ENCODE data around the gene PAK5. TPM values are rescaled to one million over a fixed set of nuclear protein-coding genes. Genes with fewer than 3 reads are reported as not detected.

PAK5 gene
- total and polyA plus RNA-seq, 10 donors = not detected

GRCh38 chr20:9616455-9616805, 222.4 kb downstream of the PAK5 start:
- no peak for DNase-seq
- intact Hi-C loops (cut with DNase I; ENCODE audit: low total_unique reads) = no loop called here
- H3K4me3 ChIP-seq = no peak overlapping the region
- H3K27ac ChIP-seq = no peak overlapping the region
- no peaks in the 10 kb centered on the region for H3K36me3 ChIP-seq
- 80 to 85% (median 82%) methylated on average over 5 of the region's 5 CpGs for WGBS, 5 donors
- TF ChIP-seq POLR2A (IDR thresholded peaks at IDR 0.05) (no peak), CTCF (IDR thresholded peaks at IDR 0.05 in 8 of 11, conservative IDR thresholded peaks at IDR 0.05 in 3 of 11) (no peak), POLR2AphosphoS5 (IDR thresholded peaks at IDR 0.05) (no peak)
- H3K9me3 ChIP-seq = peaks cover 0 to 5% (median 0%) of the 10 kb centered on the region in 8 donors
- H3K27me3 ChIP-seq (replicated peaks in 1 of 7) = peaks cover 0 to 22% (median 0%) of the 10 kb centered on the region in 7 donors
- peaks cover 0 to 3% (median 0%) of the 10 kb centered on the region in 6 donors for H3K4me1 ChIP-seq

- Histone ChIP-seq H3K4me3 (no peak overlapping the region), H3K27ac (no peak overlapping the region), H3K36me3 (no peaks in the 10 kb centered on the region), H3K27me3 (replicated peaks in 1 of 7) (peaks cover 0 to 23% (median 0%) of the 10 kb centered on the region in 7 donors), H3K4me1 (peaks cover 0 to 3% (median 0%) of the 10 kb centered on the region in 6 donors), H3K9me3 (peaks cover 0 to 5% (median 0%) of the 10 kb centered on the region in 8 donors)
- TF ChIP-seq POLR2AphosphoS5 (IDR thresholded peaks at IDR 0.05) (no peak), POLR2A (IDR thresholded peaks at IDR 0.05) (no peak), CTCF (IDR thresholded peaks at IDR 0.05 in 8 of 11, conservative IDR thresholded peaks at IDR 0.05 in 3 of 11) (no peak)
- no peak for DNase-seq
- intact Hi-C loops (cut with DNase I; ENCODE audit: low total_unique reads) = no loop called here
- 37 to 50% (median 43%) methylated on average over 7 to 8 of the region's 8 CpGs for WGBS, 5 donors
Observed at GRCh38 chr20:9615766-9616454, 223.0 kb downstream of the PAK5 start.

GRCh38 chr20:9615118-9615517, 223.8 kb downstream of the PAK5 start:
- 60 to 82% (median 78%) methylated on average over 4 of the region's 4 CpGs for WGBS, 5 donors
- no peak for DNase-seq
- intact Hi-C loops (cut with DNase I; ENCODE audit: low total_unique reads) = no loop called here
- Histone ChIP-seq H3K4me3 (no peak overlapping the region), H3K27ac (no peak overlapping the region), H3K36me3 (no peaks in the 10 kb centered on the region), H3K4me1 (peaks cover 0 to 3% (median 0%) of the 10 kb centered on the region in 6 donors), H3K27me3 (replicated peaks in 1 of 7) (peaks cover 0 to 24% (median 0%) of the 10 kb centered on the region in 7 donors), H3K9me3 (peaks cover 0 to 5% (median 0%) of the 10 kb centered on the region in 8 donors)
- no peak for TF ChIP-seq CTCF (IDR thresholded peaks at IDR 0.05 in 8 of 11, conservative IDR thresholded peaks at IDR 0.05 in 3 of 11)
- no peak for TF ChIP-seq POLR2AphosphoS5 (IDR thresholded peaks at IDR 0.05)
- TF ChIP-seq POLR2A (IDR thresholded peaks at IDR 0.05) = no peak

- peaks cover 0 to 5% (median 0%) of the 10 kb centered on the region in 8 donors for H3K9me3 ChIP-seq
- intact Hi-C loops (cut with DNase I; ENCODE audit: low total_unique reads) = no loop called here
- H3K4me1 ChIP-seq = peaks cover 0 to 3% (median 0%) of the 10 kb centered on the region in 6 donors
- WGBS, 5 donors = 72 to 82% (median 76%) methylated on average over 4 of the region's 4 CpGs
- TF ChIP-seq POLR2A (IDR thresholded peaks at IDR 0.05) (no peak), POLR2AphosphoS5 (IDR thresholded peaks at IDR 0.05) (no peak), CTCF (IDR thresholded peaks at IDR 0.05 in 8 of 11, conservative IDR thresholded peaks at IDR 0.05 in 3 of 11) (no peak)
- no peak for DNase-seq
- no peak overlapping the region for H3K4me3 ChIP-seq
- H3K36me3 ChIP-seq = no peaks in the 10 kb centered on the region
- H3K27ac ChIP-seq = no peak overlapping the region
- H3K27me3 ChIP-seq (replicated peaks in 1 of 7) = peaks cover 0 to 23% (median 0%) of the 10 kb centered on the region in 7 donors
Observed at GRCh38 chr20:9613871-9614270, 225.0 kb downstream of the PAK5 start.

All from spleen (tissue), 11 donors.